Inferior parietal cortex (tissue), 1 donor: ENCODE measurements around the gene ZFP1.
"Not testable (repeated sequence)": the region's sequence is repeated elsewhere in the genome, so short reads cannot be mapped to it uniquely, and the experiment has no call there.

Experiments used
- DNase-seq: peaks from one replicate; pipeline ENCODE4 v3.0.0-alpha.2; 2016; ENCODE audit errors: extremely low spot score

Gene ZFP1

GRCh38 chr16:75204410-75204758 lies 56.1 kb downstream of the ZFP1 start:
- DNase-seq: no peak

DNA sequence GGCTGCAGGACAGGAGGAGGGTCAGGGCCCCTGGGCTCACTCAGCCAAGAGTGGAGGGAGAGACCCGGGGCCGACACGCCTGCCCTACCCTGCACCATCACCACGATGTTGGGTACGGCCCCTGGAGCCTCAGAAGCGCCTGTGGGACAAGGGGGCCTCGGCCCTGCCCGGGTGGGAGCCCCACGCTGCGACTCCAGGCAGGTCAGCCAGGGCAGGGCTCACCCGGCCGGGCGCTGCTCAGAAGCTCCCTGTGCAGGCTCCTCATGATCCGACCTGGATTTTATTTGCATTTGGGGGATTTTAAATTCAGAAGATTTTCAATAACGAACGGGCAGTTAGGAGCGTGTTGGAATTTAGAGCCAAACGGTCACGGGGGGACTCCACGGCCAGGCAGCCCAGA lies 56.6 kb downstream of the ZFP1 start:
- not testable (repeated sequence) for DNase-seq

DNA sequence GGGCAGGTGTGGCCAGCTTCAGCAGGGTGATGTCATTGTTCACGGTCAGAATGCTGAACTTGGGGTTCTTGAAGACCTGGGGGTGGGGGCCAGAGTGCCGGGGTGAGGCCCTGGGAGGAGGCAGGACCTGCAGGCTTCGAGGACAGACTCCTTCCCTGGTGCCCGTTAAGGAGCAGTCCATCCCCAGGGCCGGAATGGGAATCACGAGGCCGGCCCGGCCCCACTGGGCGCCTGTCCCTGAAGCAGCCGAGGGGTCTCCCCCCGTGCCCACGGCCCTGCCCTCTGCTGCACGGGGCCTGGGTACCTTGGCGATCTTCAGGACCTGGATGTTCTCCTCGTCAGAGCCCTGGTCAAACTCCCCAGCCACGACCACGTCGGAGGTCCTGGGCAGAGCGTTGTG lies 57.1 kb downstream of the ZFP1 start:
- not testable (repeated sequence) for DNase-seq

DNA sequence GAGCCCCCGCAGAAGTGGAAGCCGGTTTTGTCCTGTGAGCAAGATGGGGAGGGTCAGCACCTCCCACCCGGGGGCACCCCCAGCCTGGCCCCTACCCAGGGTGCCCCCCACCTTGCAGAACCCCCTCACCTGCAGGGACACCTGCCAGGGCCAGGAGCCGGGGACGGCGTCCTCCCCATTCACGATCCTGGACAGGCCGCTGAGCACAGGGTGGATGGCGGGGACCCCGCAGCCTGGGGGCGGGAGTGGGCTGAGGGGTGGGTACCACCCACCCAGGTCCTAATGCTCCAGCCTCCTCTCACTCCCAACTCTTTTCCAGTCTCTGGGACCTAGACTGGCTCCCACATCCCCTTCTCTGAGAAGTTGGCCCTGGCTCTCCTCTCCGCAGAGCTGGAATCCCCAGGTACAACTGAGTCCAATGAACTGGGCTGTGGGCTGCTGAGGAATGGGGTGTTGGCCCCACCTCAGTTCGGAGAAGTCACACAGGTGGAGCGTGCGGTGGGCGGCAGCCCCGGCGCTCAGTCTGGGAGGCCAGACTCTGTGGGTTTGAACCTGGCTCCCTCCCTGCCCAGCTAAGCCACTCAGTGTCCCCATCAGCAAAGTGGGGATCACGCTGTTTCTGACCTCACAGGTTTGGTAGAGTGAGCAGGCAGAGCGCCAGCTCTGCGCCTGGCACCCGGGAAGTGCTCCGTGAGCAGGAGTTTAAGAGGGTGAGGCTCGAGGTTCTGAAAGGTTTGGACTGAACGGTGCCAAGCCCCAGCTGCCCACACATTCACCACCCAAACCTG lies 57.8 kb downstream of the ZFP1 start:
- DNase-seq: not testable (repeated sequence)

DNA sequence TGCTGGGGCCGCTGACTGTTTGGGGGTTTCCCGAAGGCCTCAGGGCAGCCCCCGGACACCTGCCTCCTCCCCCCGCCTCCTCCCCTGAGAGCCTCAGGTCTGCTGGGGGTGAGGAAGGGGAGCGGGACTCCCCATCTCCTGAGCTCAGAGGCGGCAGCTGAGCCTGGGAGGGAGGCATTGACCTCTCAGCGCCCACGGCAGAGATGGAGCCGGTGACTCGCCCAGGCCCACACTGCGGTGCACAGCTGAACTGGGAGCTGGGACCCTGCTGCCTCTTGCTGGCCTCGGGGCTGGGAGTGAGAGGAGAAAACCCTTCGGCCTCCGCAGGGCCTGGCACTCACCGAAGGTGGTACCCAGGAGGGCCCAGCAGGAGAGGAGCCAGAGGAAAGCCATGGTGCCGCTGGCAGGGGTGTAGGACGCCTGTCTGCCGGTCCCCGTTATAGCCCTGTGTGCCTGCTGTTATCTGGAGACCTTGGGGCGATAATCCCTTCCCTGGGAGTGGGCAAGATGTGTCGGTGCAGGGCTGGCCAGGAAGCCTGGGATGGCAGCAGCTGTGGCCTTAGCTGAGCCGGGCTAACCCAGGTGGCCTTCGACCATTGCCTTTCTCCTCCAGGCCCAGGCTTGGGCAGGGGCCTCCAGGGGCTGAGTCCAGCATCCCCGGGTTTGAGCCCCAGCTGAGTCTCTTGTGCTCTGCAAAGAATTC lies 58.6 kb downstream of the ZFP1 start, which contains the start of gene CTRB2:
Gene CTRB2 (minus strand): TSS at position 413 of the 703 bp plus-strand sequence. CDS start 20 bp downstream, at position 393.
- no peak for DNase-seq

GRCh38 chr16:75207831-75208230 lies 59.5 kb downstream of the ZFP1 start:
- no peak for DNase-seq

DNA sequence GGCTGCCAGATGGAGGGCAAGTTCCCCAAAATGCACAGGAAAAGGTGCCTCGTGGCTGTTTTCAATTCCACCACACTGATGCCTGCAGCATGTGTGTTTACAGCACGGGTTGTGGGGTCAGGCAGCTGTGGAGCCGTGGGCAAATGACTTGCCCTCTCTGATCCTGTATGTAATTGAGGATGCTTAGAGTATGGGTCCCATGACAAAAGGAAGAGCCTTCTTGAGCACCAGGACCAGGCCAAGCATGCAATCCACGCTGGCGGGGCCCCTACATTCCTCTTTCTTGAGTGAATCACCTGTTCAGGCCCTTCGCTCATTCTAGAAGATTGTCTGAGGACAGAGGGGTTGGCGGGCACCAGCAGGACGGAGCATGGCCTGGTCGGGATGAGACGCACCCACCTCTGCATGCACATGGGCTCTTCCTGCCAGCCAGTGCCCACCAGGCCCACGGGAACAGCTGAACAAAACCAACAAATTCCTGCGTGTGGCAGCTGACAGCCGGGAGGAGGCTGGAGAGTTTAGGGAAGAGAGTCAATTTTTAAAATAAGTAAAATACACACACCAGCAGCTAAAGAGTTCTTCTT lies 60.0 kb downstream of the ZFP1 start:
- no peak for DNase-seq

DNA sequence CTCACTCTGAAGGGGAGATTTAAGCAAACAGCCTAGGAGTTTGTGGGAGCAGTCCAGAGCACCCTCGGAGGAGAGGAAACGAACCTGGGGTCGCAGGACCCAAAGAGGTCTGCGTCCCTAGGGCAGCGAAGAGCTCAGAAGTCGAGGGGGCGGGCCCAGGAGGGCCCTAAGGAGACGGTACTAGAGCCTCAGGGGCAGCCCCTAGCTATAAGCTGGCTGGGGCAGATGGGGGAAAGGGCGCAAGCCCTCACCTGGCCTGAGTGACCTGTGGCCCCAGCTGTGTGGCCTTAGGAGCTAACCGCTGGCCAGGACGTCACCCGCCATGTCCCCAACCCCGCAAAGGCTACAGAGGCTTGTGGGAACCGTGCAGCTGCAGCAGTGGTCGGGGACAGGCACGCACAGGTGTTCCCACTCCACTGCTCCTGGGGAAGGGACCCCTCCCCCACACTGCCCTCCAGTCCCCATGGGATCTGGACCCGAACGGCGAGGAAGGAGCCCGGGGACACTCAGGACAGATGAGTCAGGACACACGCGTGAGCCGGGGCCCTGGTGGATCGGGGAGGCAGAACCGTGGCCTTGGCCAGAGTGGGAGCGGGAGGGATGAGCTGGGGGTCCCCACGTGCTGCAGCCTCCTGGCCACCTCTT lies 60.7 kb downstream of the ZFP1 start:
- no peak for DNase-seq

DNA sequence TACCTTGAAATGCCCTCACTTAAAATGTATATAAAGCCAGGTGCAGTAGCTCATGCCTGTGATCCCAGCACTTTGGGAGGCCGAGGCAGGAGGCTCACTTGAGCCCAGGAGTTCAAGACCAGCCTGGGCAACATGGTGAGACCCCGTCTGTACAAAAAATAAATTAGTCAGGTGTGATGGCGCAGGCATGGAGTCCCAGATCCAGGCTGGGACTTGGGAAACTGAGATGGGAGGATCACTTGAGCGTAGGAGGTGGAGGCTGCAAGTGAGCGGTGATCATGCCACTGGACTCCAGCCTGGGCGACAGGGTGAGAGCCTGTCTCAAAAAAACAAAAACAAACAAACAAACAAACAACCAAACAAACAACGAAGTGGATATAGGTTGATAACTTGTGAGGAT lies 61.2 kb downstream of the ZFP1 start:
- not testable (repeated sequence) for DNase-seq

DNA sequence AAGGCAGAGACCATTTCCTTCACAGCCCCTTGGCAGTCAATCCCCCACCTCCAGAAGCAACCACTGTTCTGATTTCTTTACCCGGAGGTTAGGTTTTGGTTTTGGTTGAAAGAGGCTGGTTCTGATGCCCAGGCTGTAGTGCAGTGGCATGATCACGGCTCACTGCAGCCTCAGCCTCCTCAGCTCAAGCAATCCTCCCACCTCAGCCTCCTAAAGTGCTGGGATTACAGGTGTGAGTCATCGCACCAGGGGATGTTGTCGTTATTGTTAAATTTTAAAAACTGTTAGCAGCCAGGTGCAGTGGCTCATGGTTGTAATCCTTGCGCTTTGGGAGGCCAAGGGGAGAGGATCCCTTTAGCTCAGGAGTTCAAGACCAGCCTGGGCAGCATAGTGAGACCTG lies 61.6 kb downstream of the ZFP1 start:
- no peak for DNase-seq

- DNase-seq: not testable (repeated sequence)
Measured at GRCh38 chr16:75211286-75211685, 63.0 kb downstream of the ZFP1 start.

DNA sequence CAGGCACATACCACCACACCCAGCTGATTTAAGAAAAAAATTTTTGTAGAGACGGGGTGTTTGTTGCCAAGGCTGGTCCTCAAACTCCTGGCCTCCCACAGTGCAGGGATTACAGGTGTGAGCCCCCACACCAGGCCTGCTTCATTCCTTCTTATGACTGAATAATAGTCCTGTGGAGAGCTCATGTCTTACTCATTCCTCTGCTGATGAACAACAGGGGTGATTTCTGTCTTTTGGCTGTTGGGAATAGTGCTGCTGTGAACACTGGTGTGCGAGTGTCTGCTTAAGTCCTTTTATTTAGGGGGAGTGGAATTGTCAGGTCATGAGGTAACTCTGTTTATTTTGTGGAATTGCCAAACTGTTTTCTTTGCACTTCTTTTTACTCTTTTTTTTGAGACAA lies 67.8 kb downstream of the ZFP1 start:
- no peak for DNase-seq

DNA sequence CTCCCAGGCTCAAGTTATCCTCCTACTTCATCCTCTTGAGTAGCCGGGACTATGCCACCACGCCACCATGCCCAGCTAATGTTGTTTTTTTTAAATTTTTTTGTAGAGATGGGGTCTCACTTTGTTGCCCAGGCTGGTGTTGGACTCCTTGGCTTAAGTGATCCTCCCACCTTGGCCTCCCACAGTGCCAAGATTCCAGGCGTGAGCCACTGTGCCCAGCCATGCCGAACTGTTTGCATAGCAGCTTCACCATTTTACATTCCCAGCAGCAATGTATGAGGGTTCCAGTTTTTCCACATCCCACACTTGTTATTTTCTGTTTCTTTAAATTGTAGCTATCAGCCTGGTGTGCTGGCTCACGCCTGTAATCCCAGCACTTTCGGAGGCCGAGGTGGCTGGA lies 68.3 kb downstream of the ZFP1 start:
- no peak for DNase-seq

DNA sequence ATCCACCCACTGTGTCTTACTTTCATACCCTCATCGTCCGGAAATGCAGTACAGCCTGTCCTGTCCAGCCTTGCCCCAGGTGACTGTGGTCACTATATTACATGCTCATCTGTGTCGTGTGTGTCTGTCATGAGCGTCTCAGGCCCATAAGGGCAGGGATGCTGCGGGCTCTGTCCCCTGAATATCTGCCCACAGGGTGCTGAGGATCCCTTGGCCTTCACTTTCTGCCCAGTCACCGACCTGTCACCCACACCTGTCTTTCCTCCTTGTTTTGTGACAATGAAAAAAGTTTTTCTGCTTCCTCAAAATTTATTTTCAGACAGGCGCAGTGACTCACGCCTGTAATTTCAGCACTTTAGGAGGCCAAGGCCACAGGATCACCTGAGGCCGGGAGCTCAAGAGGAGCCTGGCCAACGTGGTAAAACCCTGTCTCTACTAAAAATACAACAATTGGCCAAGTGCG lies 69.1 kb downstream of the ZFP1 start:
- DNase-seq: no peak

DNA sequence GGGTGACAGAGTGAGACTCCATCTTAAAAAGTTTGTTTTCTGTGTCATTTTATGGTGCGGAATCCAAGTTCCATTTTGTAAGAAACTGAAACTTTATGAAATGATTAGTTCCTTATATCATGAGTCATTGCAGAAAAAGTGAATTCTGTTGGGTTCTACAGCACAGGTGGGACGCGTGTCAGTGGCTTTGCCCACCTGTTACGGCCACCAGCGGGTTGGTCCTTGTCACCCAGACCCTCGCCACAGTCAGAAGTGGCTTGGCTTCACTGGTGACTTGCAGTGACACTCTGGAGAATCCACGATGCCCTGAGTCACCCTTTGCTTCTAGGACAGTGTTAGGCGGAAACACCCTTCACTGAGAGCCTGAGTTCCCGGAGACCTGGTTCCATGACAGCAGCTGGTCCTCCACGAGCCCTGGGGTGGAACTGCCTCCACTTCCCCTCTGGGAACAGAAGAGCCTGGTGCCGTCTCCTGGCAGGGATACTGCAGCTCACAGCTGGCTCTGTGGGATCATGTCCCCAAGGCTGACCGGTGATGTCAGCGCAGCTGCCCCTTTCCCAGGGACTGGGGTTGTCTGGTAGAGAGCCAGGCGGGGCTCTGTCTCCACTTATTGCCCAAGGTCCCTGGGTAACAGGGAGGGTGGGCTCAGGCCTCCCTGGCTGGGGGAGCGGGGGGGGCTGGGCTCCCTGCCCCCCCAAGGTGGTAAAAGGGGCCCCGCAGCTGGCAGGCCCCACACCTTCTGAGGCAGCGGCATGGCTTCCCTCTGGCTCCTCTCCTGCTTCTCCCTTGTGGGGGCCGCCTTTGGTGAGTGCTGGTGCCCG lies 70.1 kb downstream of the ZFP1 start, which contains the start of gene CTRB1:
Gene CTRB1 (plus strand): TSS at position 733 of the 821 bp plus-strand sequence. CDS start 20 bp downstream, at position 753.
- DNase-seq: no peak

DNA sequence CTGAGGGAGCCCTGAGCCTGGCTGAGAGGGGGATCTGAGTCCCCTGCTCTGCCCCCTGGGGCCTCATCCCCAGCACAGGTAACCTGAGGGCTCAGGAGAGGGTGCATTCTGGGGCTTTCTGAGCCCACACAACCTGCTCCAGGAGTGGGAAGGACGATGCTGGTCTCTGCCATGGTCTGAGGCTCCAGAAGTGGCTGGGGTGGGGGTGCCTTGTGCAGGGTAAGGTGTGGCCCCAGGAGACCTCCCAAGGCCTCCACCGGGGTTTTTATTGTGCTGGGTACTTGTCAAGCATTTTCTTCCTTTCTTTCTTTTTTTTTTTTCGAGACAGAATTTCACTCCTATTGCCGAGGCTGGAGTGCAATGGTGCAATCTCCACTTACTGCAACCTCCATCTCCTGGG lies 70.8 kb downstream of the ZFP1 start:
- no peak for DNase-seq

DNA sequence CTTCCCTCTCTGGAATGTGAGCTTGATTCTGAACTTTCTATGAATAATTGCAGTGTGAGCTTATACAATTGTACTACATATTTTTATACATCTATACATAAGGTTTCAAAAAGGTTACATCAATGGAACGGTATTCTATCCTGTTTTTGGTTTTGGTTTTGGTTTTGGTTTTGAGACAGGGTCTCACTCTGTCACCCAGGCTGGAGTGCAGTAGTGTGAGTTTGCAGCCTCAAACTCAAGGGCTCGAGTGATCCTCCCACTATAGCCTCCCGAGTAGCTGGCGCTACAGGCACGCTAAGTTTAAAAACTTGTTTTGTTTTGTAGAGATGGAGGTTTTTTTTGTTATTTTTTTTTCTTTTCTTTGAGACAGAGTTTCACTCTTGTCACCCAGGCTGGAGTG lies 71.5 kb downstream of the ZFP1 start:
- no peak for DNase-seq
